WTC11 (cell line): ENCODE measurements around the gene RBM15. TPM values are rescaled to one million over a fixed set of nuclear protein-coding genes. Genes with fewer than 3 reads are reported as not detected.

Experiments
- ATAC-seq: fragments of 200-7000 bp; cut with Tn5 transposase; 2 replicates; pipeline ENCODE4 v1.10.0; 2021; ENCODE audit warnings: mild to moderate bottlenecking, moderate library complexity
- CTCF ChIA-PET: fragments of 300-600 bp; sonication (Branson Sonifier 250); formaldehyde crosslinking; loops from one replicate; lab custom pipeline; 2021; ENCODE audit warnings: antibody characterized with exemption; lab: Charles Lee
- POLR2A ChIA-PET: fragments of 350-600 bp; sonication (Branson Sonifier 250); formaldehyde crosslinking; loops from one replicate; lab custom pipeline; 2021; ENCODE audit warnings: antibody characterized with exemption; lab: Charles Lee
- DNase-seq: peaks from one replicate; pipeline ENCODE4 v3.0.0; 2021; ENCODE audit warnings: low spot score
- H3K27ac Mint-ChIP-seq: 2 replicates; pipeline ENCODE4 v1.8.0; 2021; ENCODE audit warnings: mixed read lengths
- H3K27me3 Mint-ChIP-seq: 2 replicates; pipeline ENCODE4 v1.8.0; 2021; ENCODE audit warnings: low read depth, mild to moderate bottlenecking, moderate library complexity, mixed read lengths
- H3K36me3 Mint-ChIP-seq: 2 replicates; pipeline ENCODE4 v1.8.0; 2021; ENCODE audit warnings: mixed read lengths
- H3K4me1 Mint-ChIP-seq: 2 replicates; pipeline ENCODE4 v1.8.0; 2022; ENCODE audit warnings: mixed read lengths
- H3K4me3 Mint-ChIP-seq: 2 replicates; pipeline ENCODE4 v1.8.0; 2021; ENCODE audit warnings: mild to moderate bottlenecking, moderate library complexity, mixed read lengths
- H3K9me3 Mint-ChIP-seq: 2 replicates; pipeline ENCODE4 v1.8.0; 2021; ENCODE audit warnings: mixed read lengths
- CBFB ChIP-seq: sonication (generic); formaldehyde crosslinking; IDR thresholded peaks from 2 replicates; pipeline ENCODE4 v1.8.1; 2022; ENCODE audit warnings: mild to moderate bottlenecking, low read depth, missing genetic modification reagents
- CDX4 ChIP-seq: fragments of 250-450 bp; sonication (Bioruptor Pico); IDR thresholded peaks from 2 replicates; pipeline ENCODE4 v1.9.0; 2021; ENCODE audit warnings: moderate library complexity, mild to moderate bottlenecking, inconsistent platforms, borderline replicate concordance
- E2F1 ChIP-seq: sonication (generic); formaldehyde crosslinking; IDR thresholded peaks from 2 replicates; pipeline ENCODE4 v1.8.0; 2022; ENCODE audit warnings: mild to moderate bottlenecking, missing genetic modification reagents
- ESRRA ChIP-seq: sonication (generic); formaldehyde crosslinking; IDR thresholded peaks from 2 replicates; pipeline ENCODE4 v1.8.1; 2022; ENCODE audit warnings: mild to moderate bottlenecking, missing genetic modification reagents, borderline replicate concordance
- ETV6 ChIP-seq: sonication (generic); formaldehyde crosslinking; IDR thresholded peaks from 2 replicates; pipeline ENCODE4 v1.8.1; 2022; ENCODE audit warnings: mild to moderate bottlenecking, missing genetic modification reagents
- FOXP1 ChIP-seq: sonication (generic); formaldehyde crosslinking; IDR thresholded peaks from 2 replicates; pipeline ENCODE4 v1.8.0; 2022; ENCODE audit warnings: missing genetic modification reagents, mild to moderate bottlenecking, moderate library complexity, borderline replicate concordance
- IRF2 ChIP-seq: sonication (generic); formaldehyde crosslinking; IDR thresholded peaks from 2 replicates; pipeline ENCODE4 v1.8.0; 2022; ENCODE audit warnings: low read depth, missing genetic modification reagents, borderline replicate concordance
- JAZF1 ChIP-seq: fragments of 250-450 bp; sonication (Bioruptor Pico); IDR thresholded peaks from 2 replicates; pipeline ENCODE4 v1.9.0; 2021; ENCODE audit warnings: moderate library complexity, mild to moderate bottlenecking, inconsistent platforms
- JUN ChIP-seq: sonication (generic); formaldehyde crosslinking; IDR thresholded peaks from 2 replicates; pipeline ENCODE4 v1.8.0; 2023; ENCODE audit warnings: mild to moderate bottlenecking, missing genetic modification reagents
- NFATC4 ChIP-seq: fragments of 250-450 bp; sonication (Bioruptor Pico); IDR thresholded peaks from 2 replicates; pipeline ENCODE4 v1.9.0; 2021; ENCODE audit warnings: mild to moderate bottlenecking
- OVOL2 ChIP-seq: fragments of 250-450 bp; sonication (Bioruptor Pico); IDR thresholded peaks from 2 replicates; pipeline ENCODE4 v1.9.0; 2021; ENCODE audit warnings: mild to moderate bottlenecking, borderline replicate concordance
- PRDM15 ChIP-seq: sonication (generic); formaldehyde crosslinking; IDR thresholded peaks from 2 replicates; pipeline ENCODE4 v1.8.0; 2022; ENCODE audit warnings: missing genetic modification reagents
- PREB ChIP-seq: sonication (generic); formaldehyde crosslinking; IDR thresholded peaks from 2 replicates; pipeline ENCODE4 v1.8.1; 2022; ENCODE audit warnings: mild to moderate bottlenecking, missing genetic modification reagents, moderate library complexity, borderline replicate concordance
- PRRX2 ChIP-seq: fragments of 250-450 bp; sonication (Bioruptor Pico); IDR thresholded peaks from 2 replicates; pipeline ENCODE4 v1.8.0; 2021; ENCODE audit warnings: mild to moderate bottlenecking
- RELA ChIP-seq: sonication (generic); formaldehyde crosslinking; IDR thresholded peaks from 2 replicates; pipeline ENCODE4 v1.8.1; 2022; ENCODE audit warnings: missing genetic modification reagents, mild to moderate bottlenecking, borderline replicate concordance
- RORB ChIP-seq: fragments of 250-450 bp; sonication (Bioruptor Pico); IDR thresholded peaks from 2 replicates; pipeline ENCODE4 v1.9.0; 2021; ENCODE audit warnings: mild to moderate bottlenecking
- SMAD3 ChIP-seq: sonication (generic); formaldehyde crosslinking; IDR thresholded peaks from 2 replicates; pipeline ENCODE4 v1.8.0; 2022; ENCODE audit warnings: missing genetic modification reagents, mild to moderate bottlenecking, borderline replicate concordance
- SOX15 ChIP-seq: fragments of 250-450 bp; sonication (Bioruptor Pico); IDR thresholded peaks from 2 replicates; pipeline ENCODE4 v1.9.0; 2021; ENCODE audit warnings: mild to moderate bottlenecking
- STAT6 ChIP-seq: sonication (generic); formaldehyde crosslinking; conservative IDR thresholded peaks from 2 replicates; pipeline ENCODE4 v1.8.1; 2023; ENCODE audit warnings: mild to moderate bottlenecking, low read depth, missing genetic modification reagents, moderate library complexity
- ZMAT4 ChIP-seq: fragments of 250-450 bp; sonication (Bioruptor Pico); IDR thresholded peaks from 2 replicates; pipeline ENCODE4 v1.9.0; 2021; ENCODE audit warnings: mild to moderate bottlenecking
- ZNF121 ChIP-seq: sonication (generic); formaldehyde crosslinking; IDR thresholded peaks from 2 replicates; pipeline ENCODE4 v1.8.0; 2023; ENCODE audit warnings: missing genetic modification reagents
- ZNF219 ChIP-seq: sonication (generic); formaldehyde crosslinking; IDR thresholded peaks from 2 replicates; pipeline ENCODE4 v1.8.0; 2023; ENCODE audit warnings: missing genetic modification reagents, mild to moderate bottlenecking, borderline replicate concordance
- ZNF281 ChIP-seq: sonication (generic); formaldehyde crosslinking; IDR thresholded peaks from 2 replicates; pipeline ENCODE4 v1.8.0; 2023; ENCODE audit warnings: mild to moderate bottlenecking, missing genetic modification reagents
- ZNF423 ChIP-seq: fragments of 250-450 bp; sonication (Bioruptor Pico); IDR thresholded peaks from 2 replicates; pipeline ENCODE4 v2.1.2; 2022; ENCODE audit warnings: mild to moderate bottlenecking, moderate library complexity
- ZNF671 ChIP-seq: fragments of 250-450 bp; sonication (Bioruptor Pico); IDR thresholded peaks from 2 replicates; pipeline ENCODE4 v1.8.0; 2021; ENCODE audit warnings: mild to moderate bottlenecking
- total RNA-seq: library from RNA; stranded (reverse); gene quantifications from 3 replicates; pipeline ENCODE4 v1.2.3, GENCODE V29; 2021

Gene RBM15
- total RNA-seq, 1 experiment from 2014 or later, result 50.6 TPM

GRCh38 chr1:110364221-110364620, 25.0 kb downstream of the RBM15 start:
- no peaks in the 10 kb centered on the region for H3K27me3 Mint-ChIP-seq
- CTCF ChIA-PET, result interaction anchor here (1.3 kb wide), 1 partner anchor 17 kb away, joined by 3 read pairs; no protein-coding TSS in a partner anchor
- no peak for ATAC-seq
- H3K4me1 Mint-ChIP-seq, result no peaks in the 10 kb centered on the region
- POLR2A ChIA-PET, result no interaction called here
- H3K36me3 Mint-ChIP-seq, result peaks cover 29% of the 10 kb centered on the region
- H3K4me3 Mint-ChIP-seq, result no peak overlapping the region
- TF ChIP-seq NFATC4 (CRISPR knock-in tag) (no peak), CBFB (CRISPR knock-in tag) (no peak), ZMAT4 (CRISPR knock-in tag) (no peak), OVOL2 (CRISPR knock-in tag) (no peak), IRF2 (no peak), SMAD3 (CRISPR knock-in tag) (no peak), ZNF281 (CRISPR knock-in tag) (no peak), FOXP1 (no peak), PRDM15 (no peak), RORB (no peak), SOX15 (CRISPR knock-in tag) (no peak), E2F1 (CRISPR knock-in tag) (no peak), ZNF671 (CRISPR knock-in tag) (no peak), PREB (CRISPR knock-in tag) (no peak)
- TF ChIP-seq, all 79 proteins: peak for 0
- no peaks in the 10 kb centered on the region for H3K9me3 Mint-ChIP-seq
- no peak for DNase-seq
- no peak overlapping the region for H3K27ac Mint-ChIP-seq

GRCh38 chr1:110370827-110371226, 31.6 kb downstream of the RBM15 start:
- no peaks in the 10 kb centered on the region for H3K4me1 Mint-ChIP-seq
- H3K4me3 Mint-ChIP-seq, result no peak overlapping the region
- peaks cover 14% of the 10 kb centered on the region for H3K36me3 Mint-ChIP-seq
- H3K27me3 Mint-ChIP-seq, result no peaks in the 10 kb centered on the region
- H3K9me3 Mint-ChIP-seq, result no peaks in the 10 kb centered on the region
- ChIA-PET CTCF (interaction anchor here (1.8 kb wide), 1 partner anchor 163 kb away, joined by 4 read pairs; no protein-coding TSS in a partner anchor), POLR2A (no interaction called here)
- H3K27ac Mint-ChIP-seq, result no peak overlapping the region
- ATAC-seq (no peak), DNase-seq (no peak)
- TF ChIP-seq CBFB (CRISPR knock-in tag), result no peak
- TF ChIP-seq FOXP1, result no peak
- TF ChIP-seq PRRX2 (CRISPR knock-in tag), result no peak
- TF ChIP-seq ETV6 (CRISPR knock-in tag), result no peak
- TF ChIP-seq ESRRA (CRISPR knock-in tag), result no peak
- TF ChIP-seq CDX4, result no peak
- no peak for TF ChIP-seq ZNF423 (CRISPR knock-in tag)
- TF ChIP-seq ZNF671 (CRISPR knock-in tag), result no peak
- TF ChIP-seq JUN (CRISPR knock-in tag), result no peak
- TF ChIP-seq STAT6 (CRISPR knock-in tag), result no peak
- TF ChIP-seq ZNF219, result no peak
- TF ChIP-seq ZNF121, result no peak
- TF ChIP-seq RELA (CRISPR knock-in tag), result no peak
- no peak for TF ChIP-seq JAZF1
